HG02759 (cell line): ENCODE data around the gene ACSF3.

ENCODE experiments used
- ATAC-seq: cut with Tn5 transposase; IDR thresholded peaks from one replicate; pipeline ENCODE4 v1.9.1; 2021; ENCODE audit warnings: mild to moderate bottlenecking, moderate library complexity; ENCODE audit not compliant: unreplicated experiment

Gene ACSF3

DNA sequence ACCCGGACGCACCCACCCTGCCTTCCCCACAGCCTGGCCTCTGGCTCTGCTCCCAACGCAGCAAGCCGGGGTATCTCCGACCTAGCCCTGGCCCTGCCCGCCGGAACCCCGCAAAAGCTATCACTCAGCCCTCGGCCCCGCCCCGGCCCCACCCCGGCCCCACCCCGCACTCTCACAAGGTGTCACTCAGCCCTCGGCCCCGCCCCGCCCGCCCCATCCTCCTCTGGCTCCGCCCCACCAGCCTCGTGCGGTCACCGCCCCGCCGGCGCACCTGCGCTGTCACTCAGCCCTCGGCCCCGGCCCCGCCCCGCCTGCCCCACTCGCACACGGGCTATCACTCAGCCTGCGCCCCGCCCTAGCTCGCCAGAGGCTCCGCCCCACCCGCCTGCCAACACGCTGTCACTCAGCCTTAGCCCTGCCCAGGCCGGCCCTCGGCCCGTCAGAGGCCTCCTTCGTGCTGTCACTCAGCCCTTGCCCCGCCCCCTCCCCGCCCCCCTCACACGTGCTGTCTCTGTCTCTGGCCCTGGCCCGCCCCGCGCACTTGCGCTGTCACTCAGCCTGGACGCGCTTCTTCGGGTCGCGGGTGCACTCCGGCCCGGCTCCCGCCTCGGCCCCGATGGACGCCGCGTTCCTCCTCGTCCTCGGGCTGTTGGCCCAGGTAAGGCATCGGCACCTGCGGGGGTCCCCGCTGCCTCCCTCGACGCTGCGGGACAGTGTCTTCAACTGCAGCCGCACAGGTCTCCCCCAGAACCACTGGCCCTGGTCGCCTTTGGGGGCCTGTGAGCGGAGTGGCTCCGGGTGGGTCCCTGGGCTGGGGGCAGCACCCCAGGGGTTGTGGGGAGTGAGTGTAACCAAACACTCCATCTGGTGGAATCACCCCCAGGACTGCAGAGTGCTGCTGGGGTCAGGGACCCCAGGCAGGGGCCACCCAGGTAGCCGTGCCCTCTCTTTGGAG lies 77.8 kb downstream of the ACSF3 start, which contains the start of gene CDH15:
Gene CDH15, plus strand, starts transcription at position 533 of the 955 bp plus-strand sequence. Its CDS starts 84 bp downstream, at position 617.
- peak; percentile 83 for ATAC-seq

DNA sequence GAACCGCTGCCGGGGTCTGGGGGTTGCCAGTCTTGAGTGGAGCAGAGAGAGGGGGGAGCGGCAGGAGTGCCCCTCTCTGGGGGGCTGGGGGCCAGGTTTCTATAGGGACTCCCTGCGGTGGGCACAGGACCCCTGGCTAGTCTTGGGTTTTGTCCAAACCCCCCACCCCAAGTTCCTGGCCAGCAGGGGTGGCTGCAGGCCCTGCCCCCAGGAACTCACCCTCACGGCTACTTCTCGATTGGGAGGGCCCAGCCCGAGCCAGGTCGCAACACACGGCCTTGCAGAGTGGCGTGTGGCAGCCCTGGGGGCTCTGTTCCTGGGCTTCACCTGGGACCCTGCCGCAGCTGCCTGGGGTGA lies 78.5 kb downstream of the ACSF3 start:
- ATAC-seq: no peak

GRCh38 chr16:89172528-89173173 lies 79.0 kb downstream of the ACSF3 start:
- no peak for ATAC-seq

- ATAC-seq: no peak
These were observed 79.7 kb downstream of the ACSF3 start for GRCh38 chr16:89173174-89173921.

- ATAC-seq: no peak
These were observed 80.6 kb downstream of the ACSF3 start for GRCh38 chr16:89174055-89174827.

DNA sequence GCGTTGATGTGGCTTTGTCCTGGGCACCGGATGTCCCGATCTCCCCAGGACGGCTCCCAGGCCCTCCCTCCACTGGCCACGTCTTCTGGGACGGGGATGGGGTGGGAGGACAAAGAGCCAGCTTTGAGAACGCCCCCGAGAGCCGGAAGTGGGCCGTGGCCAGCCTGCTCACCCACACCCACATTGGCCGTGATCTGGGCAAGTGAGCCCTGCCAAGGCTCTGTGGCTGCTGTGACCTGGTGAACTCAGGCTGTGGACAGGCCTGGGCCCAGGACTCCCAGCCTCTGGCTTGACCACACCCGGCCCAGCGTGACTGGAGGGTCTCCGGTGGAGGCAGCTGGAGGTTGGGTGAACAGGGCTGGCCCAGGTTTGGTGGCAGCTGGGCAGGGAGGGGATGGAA lies 81.2 kb downstream of the ACSF3 start:
- no peak for ATAC-seq

DNA sequence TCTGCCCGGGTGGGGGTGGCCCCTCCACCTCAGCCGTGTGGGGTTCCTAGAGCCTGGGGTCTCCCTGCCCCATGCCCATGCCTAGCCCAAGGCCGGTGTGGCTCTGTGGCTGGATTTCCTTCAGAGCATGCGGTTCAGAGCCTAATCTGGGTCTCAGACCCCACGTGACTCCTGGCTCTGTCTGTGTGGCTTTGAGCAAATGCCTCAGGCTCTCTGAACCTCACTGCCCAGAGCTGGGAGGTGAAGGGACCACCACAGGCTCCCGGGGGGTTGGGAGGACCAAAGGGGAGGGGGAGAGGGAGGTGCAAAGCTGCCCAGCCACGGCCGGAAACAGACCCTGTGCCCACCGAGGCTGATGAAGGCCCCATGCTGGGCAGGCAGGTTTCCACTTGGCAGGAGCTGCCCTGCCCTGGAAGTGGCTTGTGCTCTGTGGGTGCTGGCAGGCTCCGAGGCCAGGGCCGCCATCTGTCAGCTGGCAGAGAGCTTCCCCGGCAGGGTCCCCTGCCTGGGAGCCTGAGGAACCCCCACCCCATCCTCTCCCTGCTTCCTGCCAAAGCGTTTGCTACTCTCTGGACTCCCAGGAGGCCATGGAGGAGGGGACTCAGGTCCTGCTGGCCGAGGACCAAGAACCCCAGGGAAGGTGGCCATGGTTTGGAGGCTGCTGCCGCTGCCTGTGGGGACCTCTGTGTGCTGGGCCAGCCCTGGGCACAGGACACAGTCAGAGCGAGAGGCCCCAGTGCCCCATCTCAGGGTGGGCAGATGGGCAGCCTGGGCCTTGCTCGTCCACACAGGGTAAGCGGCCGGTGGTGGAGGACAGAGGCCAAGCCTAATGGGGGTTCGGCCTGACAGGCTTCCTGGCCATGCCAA lies 81.9 kb downstream of the ACSF3 start:
- no peak for ATAC-seq

DNA sequence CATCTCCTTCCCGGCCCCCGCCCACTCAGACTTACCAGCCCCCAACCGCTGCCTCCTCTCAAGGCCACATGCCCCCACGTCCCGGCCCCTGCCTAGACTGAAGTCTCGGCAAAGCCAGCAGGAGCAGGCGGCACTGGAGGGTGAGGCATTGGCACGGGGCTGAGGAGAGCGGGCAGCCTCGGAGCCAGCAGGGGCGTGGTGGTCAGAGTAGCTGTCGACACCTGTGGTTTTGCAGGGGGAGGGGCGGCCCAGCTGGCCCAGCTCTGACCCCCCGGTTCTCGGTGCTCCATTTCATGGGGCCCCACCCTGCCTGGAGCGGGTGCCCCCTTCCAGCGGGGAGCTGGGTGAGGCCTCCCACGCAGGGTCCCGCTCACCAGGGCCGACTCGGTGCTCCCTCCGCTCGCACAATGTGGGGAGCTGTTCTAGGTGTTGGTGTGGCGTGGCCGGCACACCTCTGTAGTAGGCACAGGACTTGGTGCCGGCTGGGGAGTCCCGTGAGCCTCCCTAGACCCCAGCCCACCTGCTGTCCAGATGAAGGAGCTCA lies 82.6 kb downstream of the ACSF3 start:
- no peak for ATAC-seq

- ATAC-seq: no peak
These were observed 83.1 kb downstream of the ACSF3 start for GRCh38 chr16:89176717-89177116.

- ATAC-seq: no peak
These were observed 83.8 kb downstream of the ACSF3 start for GRCh38 chr16:89177501-89177900.

GRCh38 chr16:89178453-89179147 lies 84.9 kb downstream of the ACSF3 start:
- no peak for ATAC-seq

DNA sequence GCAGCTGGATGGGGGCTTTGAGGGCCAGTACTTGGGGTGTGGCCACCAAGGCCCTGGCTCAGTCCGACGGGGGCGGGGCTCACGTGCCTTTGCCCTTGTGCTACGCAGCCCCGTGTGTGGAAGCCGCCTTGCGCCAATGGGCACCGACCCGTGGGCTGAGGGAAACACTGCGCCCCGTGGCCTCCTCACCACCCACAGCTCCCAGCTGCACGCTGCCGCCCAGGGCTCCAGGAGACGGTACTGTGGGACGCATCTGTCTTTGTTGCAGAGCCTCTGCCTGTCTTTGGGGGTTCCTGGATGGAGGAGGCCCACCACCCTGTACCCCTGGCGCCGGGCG lies 85.5 kb downstream of the ACSF3 start:
- no peak for ATAC-seq

- no peak for ATAC-seq
These were observed 86.1 kb downstream of the ACSF3 start for GRCh38 chr16:89179656-89180315.

DNA sequence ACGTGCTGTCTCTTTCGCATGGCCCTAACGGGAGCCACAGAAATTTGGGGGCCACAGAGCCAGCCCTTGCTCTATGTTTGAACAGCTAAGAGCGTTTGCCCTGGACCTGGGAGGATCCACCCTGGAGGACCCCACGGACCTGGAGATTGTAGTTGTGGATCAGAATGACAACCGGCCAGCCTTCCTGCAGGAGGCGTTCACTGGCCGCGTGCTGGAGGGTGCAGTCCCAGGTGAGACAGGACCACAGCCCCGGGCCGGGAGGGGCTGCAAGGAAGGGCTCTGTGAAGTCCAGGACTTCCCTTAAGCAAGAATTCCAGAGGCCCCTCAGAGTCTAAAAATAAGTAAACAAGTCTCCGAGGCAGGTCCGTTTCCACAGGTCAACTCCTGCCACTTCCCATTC lies 89.8 kb downstream of the ACSF3 start:
- no peak for ATAC-seq

GRCh38 chr16:89183975-89184676 lies 90.5 kb downstream of the ACSF3 start:
- no peak for ATAC-seq

DNA sequence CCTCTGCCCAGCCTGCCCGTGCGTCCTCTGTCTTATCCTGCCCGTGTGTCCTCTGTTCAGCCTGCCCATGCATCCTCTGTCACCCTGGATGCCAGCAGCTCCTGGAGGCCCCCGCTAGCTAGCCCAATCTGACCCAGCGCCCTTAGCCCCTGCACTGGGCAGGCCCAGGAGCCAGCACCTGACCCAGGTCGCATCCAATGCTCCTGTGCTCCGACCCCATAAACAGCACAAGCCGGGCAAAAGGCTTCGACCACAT lies 91.0 kb downstream of the ACSF3 start:
- ATAC-seq: no peak

- ATAC-seq: no peak
These were observed 91.5 kb downstream of the ACSF3 start for GRCh38 chr16:89184933-89185794.
